Neuronal stem cell (in vitro differentiated cells): ENCODE measurements around the gene FMO1.

Source experiments
- DNase-seq: peaks from one replicate; pipeline ENCODE4 v3.0.0-alpha.2; 2013; ENCODE audit warnings: low spot score
- H2AFZ ChIP-seq: one replicate; pipeline ENCODE4 v1.6.1; 2013; ENCODE audit warnings: mild to moderate bottlenecking, low read length, inconsistent platforms
- H2AK5ac ChIP-seq: 2 replicates; pipeline ENCODE4 v1.6.1; 2013; ENCODE audit warnings: low read depth, mild to moderate bottlenecking, inconsistent platforms, low read length, moderate library complexity, mixed read lengths
- H2BK120ac ChIP-seq: 2 replicates; pipeline ENCODE4 v1.6.1; 2013; ENCODE audit warnings: low read depth, mild to moderate bottlenecking, inconsistent platforms, low read length, moderate library complexity, mixed read lengths
- H2BK12ac ChIP-seq: one replicate; pipeline ENCODE4 v1.6.1; 2013; ENCODE audit warnings: low read length, inconsistent platforms
- H2BK15ac ChIP-seq: 2 replicates; pipeline ENCODE4 v1.6.1; 2013; ENCODE audit warnings: mild to moderate bottlenecking, low read length, inconsistent platforms, mixed read lengths
- H2BK5ac ChIP-seq: one replicate; pipeline ENCODE4 v1.6.1; 2013; ENCODE audit warnings: inconsistent platforms, mild to moderate bottlenecking, low read length, moderate library complexity
- H3K14ac ChIP-seq: one replicate; pipeline ENCODE4 v1.6.1; 2013; ENCODE audit warnings: low read length, inconsistent platforms
- H3K18ac ChIP-seq: 2 replicates; pipeline ENCODE4 v1.6.1; 2013; ENCODE audit warnings: low read length, inconsistent platforms
- H3K23ac ChIP-seq: 2 replicates; pipeline ENCODE4 v1.6.1; 2013; ENCODE audit warnings: low read depth, mild to moderate bottlenecking, mixed read lengths, low read length, inconsistent platforms; ENCODE audit not compliant: poor library complexity
- H3K27ac ChIP-seq: replicated peaks from 3 replicates; pipeline ENCODE4 v1.5.1; 2013; ENCODE audit warnings: low read length, inconsistent platforms
- H3K27me3 ChIP-seq, 3 experiments: 2 replicates each; pipeline ENCODE4 v1.6.1; 2013; ENCODE audit warnings: low read length in 3 of 3, mild to moderate bottlenecking in 2 of 3, inconsistent platforms in 1 of 3, low read depth in 1 of 3, mixed read lengths in 1 of 3, moderate library complexity in 1 of 3; ENCODE audit not compliant: control insufficient read depth in 3 of 3, insufficient read depth in 3 of 3
- H3K36me3 ChIP-seq, 2 donors: replicated peaks in 1 of 2; 2 replicates each; pipeline ENCODE4 v1.6.1; 2013; ENCODE audit warnings: low read length in 2 of 2; ENCODE audit not compliant: control insufficient read depth in 2 of 2, insufficient read depth in 2 of 2
- H3K4ac ChIP-seq: 2 replicates; pipeline ENCODE4 v1.6.1; 2013; ENCODE audit warnings: inconsistent platforms, mild to moderate bottlenecking, low read length, moderate library complexity
- H3K4me1 ChIP-seq, 2 donors: 1 replicate in 1 of 2; 2 replicates in 1 of 2; pipeline ENCODE4 v1.6.1; 2013; ENCODE audit warnings: low read length in 2 of 2, low read depth in 1 of 2; ENCODE audit not compliant: control insufficient read depth in 2 of 2, insufficient read depth in 1 of 2
- H3K4me2 ChIP-seq: one replicate; pipeline ENCODE4 v1.6.1; 2013; ENCODE audit warnings: mild to moderate bottlenecking, low read length, inconsistent platforms; ENCODE audit not compliant: insufficient read depth, poor library complexity, severe bottlenecking
- H3K4me3 ChIP-seq, 2 donors: 2 replicates each; pipeline ENCODE4 v1.5.1; 2013; ENCODE audit warnings: low read length in 2 of 2, mild to moderate bottlenecking in 2 of 2, inconsistent platforms in 1 of 2, moderate library complexity in 1 of 2
- H3K79me1 ChIP-seq: one replicate; pipeline ENCODE4 v1.6.1; 2013; ENCODE audit warnings: low read depth, mild to moderate bottlenecking, inconsistent platforms, low read length, moderate library complexity
- H3K9ac ChIP-seq: one replicate; pipeline ENCODE4 v1.6.1; 2013; ENCODE audit warnings: mild to moderate bottlenecking, low read depth, low read length, inconsistent platforms; ENCODE audit not compliant: poor library complexity
- H3K9me3 ChIP-seq, 2 donors: replicated peaks in 1 of 2; 2 replicates each; pipeline versions ENCODE3 to v1.6.1; 2013; ENCODE audit warnings: low read length in 2 of 2, mild to moderate bottlenecking in 2 of 2, inconsistent platforms in 1 of 2, low read depth in 1 of 2, mixed read lengths in 1 of 2, moderate library complexity in 1 of 2; ENCODE audit not compliant: control insufficient read depth in 2 of 2, insufficient read depth in 1 of 2
- H4K8ac ChIP-seq: one replicate; pipeline ENCODE4 v1.6.1; 2013; ENCODE audit warnings: low read depth, mild to moderate bottlenecking, inconsistent platforms, low read length, moderate library complexity
- H4K91ac ChIP-seq: one replicate; pipeline ENCODE4 v1.6.1; 2013; ENCODE audit warnings: low read length, low read depth, mild to moderate bottlenecking, inconsistent platforms; ENCODE audit not compliant: poor library complexity
- WGBS, 2 donors: extraction: QIAGEN DNeasy Blood & Tissue Kit; methylation state at CpG; one replicate each; pipeline ENCODE4 v1.1.7; 2013; ENCODE audit warnings: missing lambda C conversion rate in 2 of 2, mixed read lengths in 1 of 2; ENCODE audit not compliant: insufficient read length in 2 of 2, insufficient replicate concordance in 1 of 2; ENCODE audit errors: extremely low coverage in 2 of 2; 5-methylcytosine and 5-hydroxymethylcytosine counted together

The FMO1 gene

GRCh38 chr1:171258943-171259342 lies 10.6 kb downstream of the FMO1 start:
- no peak overlapping the region for H3K4ac ChIP-seq
- H2BK5ac ChIP-seq, result no peak overlapping the region
- no peak overlapping the region for H3K18ac ChIP-seq
- H4K8ac ChIP-seq, result no peak overlapping the region
- no peak overlapping the region for H2BK12ac ChIP-seq
- no peak overlapping the region for H2BK15ac ChIP-seq
- no peak overlapping the region for H2AK5ac ChIP-seq
- H2BK120ac ChIP-seq, result no peak overlapping the region
- no peak overlapping the region for H3K4me2 ChIP-seq
- no peak overlapping the region for H3K23ac ChIP-seq
- no peak for DNase-seq
- no peak overlapping the region for H3K27ac ChIP-seq
- no peak overlapping the region for H4K91ac ChIP-seq
- H3K4me1 ChIP-seq, result peaks cover 0 to 13% of the 10 kb centered on the region in 2 donors
- no peaks in the 10 kb centered on the region for H3K36me3 ChIP-seq
- H2AFZ ChIP-seq, result peak overlapping the region; percentile 0
- H3K79me1 ChIP-seq, result no peaks in the 10 kb centered on the region
- peaks cover 0 to 2% (median 0%) of the 10 kb centered on the region in 3 experiments for H3K27me3 ChIP-seq
- H3K9me3 ChIP-seq, result no peaks in the 10 kb centered on the region
- no peak overlapping the region for H3K9ac ChIP-seq
- H3K14ac ChIP-seq, result no peak overlapping the region
- H3K4me3 ChIP-seq, result no peak overlapping the region
- no CpG with 5 or more reads among the region's 2 CpGs for whole genome bisulfite sequencing, 2 donors

GRCh38 chr1:171261336-171261735 lies 13.0 kb downstream of the FMO1 start:
- Histone ChIP-seq H3K36me3 (no peaks in the 10 kb centered on the region), H2BK15ac (no peak overlapping the region), H2AFZ (no peak overlapping the region), H3K9ac (no peak overlapping the region), H3K9me3 (no peaks in the 10 kb centered on the region), H2BK120ac (no peak overlapping the region), H4K8ac (no peak overlapping the region), H3K4me3 (no peak overlapping the region), H3K14ac (no peak overlapping the region), H2BK12ac (no peak overlapping the region), H3K27ac (no peak overlapping the region), H3K23ac (no peak overlapping the region), H3K4me1 (peaks cover 0 to 13% of the 10 kb centered on the region in 2 donors), H3K18ac (no peak overlapping the region), H3K79me1 (no peaks in the 10 kb centered on the region), H3K4me2 (no peak overlapping the region), H2AK5ac (no peak overlapping the region), H3K4ac (no peak overlapping the region), H3K27me3 (no peaks in the 10 kb centered on the region), H4K91ac (no peak overlapping the region), H2BK5ac (no peak overlapping the region)
- WGBS, 2 donors, result no CpG with 5 or more reads among the region's 4 CpGs
- DNase-seq, result no peak

- H4K91ac ChIP-seq, result no peak overlapping the region
- H2AK5ac ChIP-seq, result no peak overlapping the region
- no peaks in the 10 kb centered on the region for H3K9me3 ChIP-seq
- H3K27ac ChIP-seq, result no peak overlapping the region
- no peak overlapping the region for H2BK12ac ChIP-seq
- H3K23ac ChIP-seq, result no peak overlapping the region
- H3K14ac ChIP-seq, result no peak overlapping the region
- H3K4me3 ChIP-seq, result no peak overlapping the region
- H3K4me1 ChIP-seq, result no peaks in the 10 kb centered on the region
- DNase-seq, result no peak
- H2BK15ac ChIP-seq, result no peak overlapping the region
- H4K8ac ChIP-seq, result no peak overlapping the region
- no peak overlapping the region for H2BK5ac ChIP-seq
- H2BK120ac ChIP-seq, result no peak overlapping the region
- no peak overlapping the region for H3K4ac ChIP-seq
- no peaks in the 10 kb centered on the region for H3K36me3 ChIP-seq
- no CpG with 5 or more reads among the region's 2 CpGs for WGBS, 2 donors
- no peak overlapping the region for H3K9ac ChIP-seq
- no peak overlapping the region for H3K4me2 ChIP-seq
- no peak overlapping the region for H2AFZ ChIP-seq
- H3K27me3 ChIP-seq, result no peaks in the 10 kb centered on the region
- H3K18ac ChIP-seq, result no peak overlapping the region
- no peaks in the 10 kb centered on the region for H3K79me1 ChIP-seq
Measured at GRCh38 chr1:171263901-171264300, 15.6 kb downstream of the FMO1 start.

GRCh38 chr1:171265686-171266085 lies 17.4 kb downstream of the FMO1 start:
- Histone ChIP-seq H3K9ac (no peak overlapping the region), H3K27me3 (no peaks in the 10 kb centered on the region)
- WGBS, 2 donors, result no CpG with 5 or more reads among the region's 2 CpGs

More at GRCh38 chr1:171265686-171266085, 17.4 kb downstream of the FMO1 start:
- H3K79me1 ChIP-seq, result no peaks in the 10 kb centered on the region
- H2BK15ac ChIP-seq, result no peak overlapping the region
- no peak overlapping the region for H3K4me3 ChIP-seq
- H3K9me3 ChIP-seq, result no peaks in the 10 kb centered on the region
- no peaks in the 10 kb centered on the region for H3K36me3 ChIP-seq
- no peak overlapping the region for H2AFZ ChIP-seq
- no peak overlapping the region for H2BK120ac ChIP-seq
- no peak for DNase-seq
- no peak overlapping the region for H3K4me2 ChIP-seq
- H2BK5ac ChIP-seq, result no peak overlapping the region
- no peak overlapping the region for H3K14ac ChIP-seq
- H4K91ac ChIP-seq, result no peak overlapping the region
- H3K27ac ChIP-seq, result no peak overlapping the region
- no peak overlapping the region for H3K4ac ChIP-seq
- H4K8ac ChIP-seq, result no peak overlapping the region
- H3K18ac ChIP-seq, result no peak overlapping the region
- H3K4me1 ChIP-seq, result no peaks in the 10 kb centered on the region
- H3K23ac ChIP-seq, result no peak overlapping the region
- H2AK5ac ChIP-seq, result no peak overlapping the region
- no peak overlapping the region for H2BK12ac ChIP-seq
